Measurements from ENCODE around the gene ANKFN1. TPM values are rescaled to one million over a fixed set of nuclear protein-coding genes. Genes with fewer than 3 reads are reported as not detected.

ANKFN1 gene
- total and polyA plus RNA-seq, 8 donors = 0.13 to 1.8 (median 0.66) TPM

DNA sequence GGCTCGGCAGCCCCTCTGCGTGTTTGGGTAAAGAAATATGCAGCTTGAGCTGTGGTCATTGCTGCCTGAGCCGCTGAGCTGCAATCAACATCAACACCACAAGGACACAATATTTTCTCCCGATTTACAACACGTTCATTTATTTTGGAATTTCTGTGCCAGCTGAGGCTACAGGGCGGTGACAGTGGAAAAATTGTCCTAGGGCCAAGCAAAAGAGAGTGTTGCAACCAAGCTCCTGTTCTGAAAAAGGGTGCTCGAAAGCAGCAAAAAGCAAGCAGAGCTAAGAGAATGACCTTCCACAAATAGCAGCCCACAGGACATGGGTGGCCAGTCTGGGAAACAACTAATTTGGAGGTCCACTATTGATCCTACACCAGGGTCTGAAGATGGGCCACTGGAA lies 404.8 kb downstream of the ANKFN1 start:
- Histone ChIP-seq H3K27me3 (no peaks in the 10 kb centered on the region), H3K27ac (no peak overlapping the region), H3K4me1 (no peaks in the 10 kb centered on the region), H3K4me3 (no peak overlapping the region), H3K36me3 (no peaks in the 10 kb centered on the region), H3K9me3 (no peaks in the 10 kb centered on the region)
- intact Hi-C loops (cut with DNase I) = no loop called here
- TF ChIP-seq CTCF (IDR thresholded peaks at IDR 0.05) = no peak
- DNase-seq (no peak), ATAC-seq (no peak)
